B cell (primary cell): Measurements from ENCODE around the gene TSGA10. TPM values are rescaled to one million over a fixed set of nuclear protein-coding genes. Genes with fewer than 3 reads are reported as not detected.

Experiments used
- ATAC-seq: fragments of 200-7000 bp; cut with Tn5 transposase; one replicate; pipeline ENCODE4 v1.10.0; 2021; ENCODE audit warnings: low read depth, mild to moderate bottlenecking, moderate number of reproducible peaks, moderate library complexity
- CTCF ChIA-PET: fragments of 350-600 bp; sonication (Branson Sonifier 250); formaldehyde crosslinking; loops from one replicate; lab custom pipeline; 2021; ENCODE audit warnings: antibody characterized with exemption, inconsistent platforms; lab: Charles Lee
- POLR2A ChIA-PET: fragments of 350-600 bp; sonication (Branson Sonifier 250); formaldehyde crosslinking; loops from one replicate; lab custom pipeline; 2021; ENCODE audit warnings: antibody characterized with exemption; lab: Charles Lee
- DNase-seq: peaks from one replicate; pipeline ENCODE4 v3.0.0; 2013
- H2AFZ ChIP-seq: 2 replicates; pipeline ENCODE4 v1.6.1; 2012; ENCODE audit warnings: mild to moderate bottlenecking, low read depth, low read length; ENCODE audit not compliant: insufficient read depth, poor library complexity, severe bottlenecking
- H3K27ac ChIP-seq, 2 donors: 1 replicate in 1 of 2; 2 replicates in 1 of 2; pipeline ENCODE4 v1.5.1; 2012 to 2013; ENCODE audit warnings: low read length in 2 of 2, mild to moderate bottlenecking in 2 of 2, moderate library complexity in 1 of 2
- H3K27me3 ChIP-seq, 4 experiments: fragments of 200-600 bp in 1 of 4; sonication (generic) in 1 of 4; replicated peaks in 1 of 4; 1 replicate in 2 of 4; 2 replicates in 2 of 4; pipeline versions ENCODE4 v1.6.1 to v1.7.0; 2013 to 2016; ENCODE audit warnings: low read length in 3 of 4, mild to moderate bottlenecking in 2 of 4, mixed read lengths in 1 of 4, moderate library complexity in 1 of 4; ENCODE audit not compliant: insufficient read depth in 4 of 4, control insufficient read depth in 3 of 4; ENCODE audit errors: control extremely low read depth in 1 of 4
- H3K36me3 ChIP-seq, 2 experiments: replicated peaks in 1 of 2; 1 replicate in 1 of 2; 2 replicates in 1 of 2; pipeline versions ENCODE4 v1.6.1 to v1.7.1; 2013; ENCODE audit warnings: low read length in 1 of 2; ENCODE audit not compliant: insufficient read depth in 2 of 2, control insufficient read depth in 1 of 2; ENCODE audit errors: control extremely low read depth in 1 of 2, extremely low read depth in 1 of 2
- H3K4me1 ChIP-seq, 2 donors: fragments of 200-600 bp in 1 of 2; sonication (generic) in 1 of 2; 1 replicate in 1 of 2; 2 replicates in 1 of 2; pipeline versions ENCODE4 v1.5.1 to v1.6.1; 2013 to 2017; ENCODE audit warnings: low read length in 2 of 2; ENCODE audit not compliant: control insufficient read depth in 2 of 2, insufficient read depth in 2 of 2
- H3K4me2 ChIP-seq: replicated peaks from 2 replicates; pipeline ENCODE3; 2012; ENCODE audit warnings: mild to moderate bottlenecking, low read depth, low read length; ENCODE audit not compliant: poor library complexity, severe bottlenecking
- H3K4me3 ChIP-seq, 5 experiments: fragments of 200-600 bp in 1 of 5; sonication (generic) in 1 of 5; 1 replicate in 3 of 5; 2 replicates in 2 of 5; pipeline versions ENCODE4 v1.5.1 to v1.7.0; 2011 to 2016; ENCODE audit warnings: low read length in 4 of 5, mild to moderate bottlenecking in 4 of 5, low read depth in 2 of 5, control low read depth in 1 of 5, moderate library complexity in 1 of 5; ENCODE audit not compliant: insufficient read depth in 1 of 5; ENCODE audit errors: control extremely low read depth in 1 of 5, extremely low read depth in 1 of 5
- H3K79me2 ChIP-seq: fragments of 200-600 bp; sonication (generic); one replicate; pipeline ENCODE4 v1.6.0; 2016; ENCODE audit warnings: low read length; ENCODE audit not compliant: control insufficient read depth, insufficient read depth
- H3K9ac ChIP-seq: fragments of 200-600 bp; sonication (generic); 2 replicates; pipeline ENCODE4 v1.6.1; 2017; ENCODE audit warnings: mild to moderate bottlenecking, low read length, moderate library complexity
- H3K9me3 ChIP-seq, 3 donors: one replicate each; pipeline versions ENCODE4 v1.6.1 to v1.7.1; 2013; ENCODE audit warnings: low read length in 2 of 3; ENCODE audit not compliant: control insufficient read depth in 2 of 3, insufficient read depth in 1 of 3; ENCODE audit errors: control extremely low read depth in 1 of 3
- H4K20me1 ChIP-seq: 2 replicates; pipeline ENCODE4 v1.6.0; 2012; ENCODE audit warnings: mild to moderate bottlenecking, low read length; ENCODE audit not compliant: insufficient read depth, control insufficient read depth, poor library complexity, severe bottlenecking
- H3K27ac Mint-ChIP-seq: one replicate; pipeline ENCODE4 v1.8.0; 2021; ENCODE audit warnings: mixed read lengths
- H3K27me3 Mint-ChIP-seq: one replicate; pipeline ENCODE4 v1.8.0; 2021; ENCODE audit warnings: mixed read lengths
- H3K4me1 Mint-ChIP-seq: one replicate; pipeline ENCODE4 v1.8.0; 2021; ENCODE audit warnings: mixed read lengths
- H3K4me3 Mint-ChIP-seq: one replicate; pipeline ENCODE4 v1.8.0; 2021; ENCODE audit warnings: mixed read lengths
- H3K9me3 Mint-ChIP-seq: one replicate; pipeline ENCODE4 v1.8.0; 2022; ENCODE audit warnings: mixed read lengths; ENCODE audit not compliant: insufficient read depth
- EZH2 ChIP-seq: IDR thresholded peaks from 2 replicates; pipeline ENCODE4 v1.6.1; 2012; ENCODE audit warnings: borderline replicate concordance, low read depth, mild to moderate bottlenecking, moderate library complexity, low read length; ENCODE audit not compliant: insufficient read depth, poor library complexity, severe bottlenecking
- WGBS: methylation state at CpG from one replicate; pipeline ENCODE4 v1.1.5; 2013; ENCODE audit warnings: missing lambda C conversion rate; ENCODE audit not compliant: insufficient coverage; 5-methylcytosine and 5-hydroxymethylcytosine counted together
- intact Hi-C: fragments of 100-400 bp; cut with micrococcal nuclease; formaldehyde crosslinking; loops from one replicate; pipeline ENCODE4 v1.10.0; 2022
- polyA plus RNA-seq: library from polyadenylated mRNA; depleted of rRNA; stranded (reverse); fragments of >200 nt; gene quantifications from 2 replicates; pipeline ENCODE4 v1.2.3, GENCODE V29; 2012
- total RNA-seq, 2 donors: library from RNA; stranded (reverse); fragments of 120-200 nt in 1 of 2; gene quantifications; 1 replicate in 1 of 2; 2 replicates in 1 of 2; pipeline versions ENCODE4 v1.2.3 to v1.2.4, GENCODE V29; 2013 to 2022
- TF ChIP-seq, protein P1 (sequence below): fragments of 200-600 bp; IDR thresholded peaks from one replicate; pipeline ENCODE4 v1.8.0; 2022; ENCODE audit warnings: antibody characterized with exemption, mild to moderate bottlenecking

The TSGA10 gene
- total and polyA plus RNA-seq, 2 donors (not counting 1 experiment from before 2014, with no cell fraction given) = 4.6 to 39.6 TPM

GRCh38 chr2:99101697-99102096, 53.0 kb downstream of the TSGA10 start:
- TF ChIP-seq, protein P1, sequence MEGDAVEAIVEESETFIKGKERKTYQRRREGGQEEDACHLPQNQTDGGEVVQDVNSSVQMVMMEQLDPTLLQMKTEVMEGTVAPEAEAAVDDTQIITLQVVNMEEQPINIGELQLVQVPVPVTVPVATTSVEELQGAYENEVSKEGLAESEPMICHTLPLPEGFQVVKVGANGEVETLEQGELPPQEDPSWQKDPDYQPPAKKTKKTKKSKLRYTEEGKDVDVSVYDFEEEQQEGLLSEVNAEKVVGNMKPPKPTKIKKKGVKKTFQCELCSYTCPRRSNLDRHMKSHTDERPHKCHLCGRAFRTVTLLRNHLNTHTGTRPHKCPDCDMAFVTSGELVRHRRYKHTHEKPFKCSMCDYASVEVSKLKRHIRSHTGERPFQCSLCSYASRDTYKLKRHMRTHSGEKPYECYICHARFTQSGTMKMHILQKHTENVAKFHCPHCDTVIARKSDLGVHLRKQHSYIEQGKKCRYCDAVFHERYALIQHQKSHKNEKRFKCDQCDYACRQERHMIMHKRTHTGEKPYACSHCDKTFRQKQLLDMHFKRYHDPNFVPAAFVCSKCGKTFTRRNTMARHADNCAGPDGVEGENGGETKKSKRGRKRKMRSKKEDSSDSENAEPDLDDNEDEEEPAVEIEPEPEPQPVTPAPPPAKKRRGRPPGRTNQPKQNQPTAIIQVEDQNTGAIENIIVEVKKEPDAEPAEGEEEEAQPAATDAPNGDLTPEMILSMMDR = no peak
- no peak for TF ChIP-seq EZH2
- no peak overlapping the region for H3K27ac Mint-ChIP-seq
- H3K27me3 Mint-ChIP-seq = no peaks in the 10 kb centered on the region

GRCh38 chr2:99096728-99097127, 58.0 kb downstream of the TSGA10 start:
- peaks cover 0 to 4% (median 0%) of the 10 kb centered on the region in 3 donors for H3K9me3 ChIP-seq
- H3K36me3 ChIP-seq = no peaks in the 10 kb centered on the region
- H3K27me3 ChIP-seq = no peaks in the 10 kb centered on the region
- no peak overlapping the region for H2AFZ ChIP-seq
- Mint-ChIP-seq H3K4me1 (no peaks in the 10 kb centered on the region), H3K4me3 (no peak overlapping the region), H3K27ac (no peak overlapping the region), H3K9me3 (no peaks in the 10 kb centered on the region), H3K27me3 (no peaks in the 10 kb centered on the region)
- CTCF ChIA-PET = no interaction called here
- H3K4me2 ChIP-seq = no peak overlapping the region
- H3K4me1 ChIP-seq = no peaks in the 10 kb centered on the region
- intact Hi-C loops = no loop called here
- no peak overlapping the region for H3K27ac ChIP-seq
- no CpG with 5 or more reads among the region's 1 CpG for WGBS
- H3K9ac ChIP-seq = no peak overlapping the region
- TF ChIP-seq, protein P1 = no peak
- no peak for TF ChIP-seq EZH2
- POLR2A ChIA-PET = no interaction called here
- DNase-seq (no peak), ATAC-seq (no peak)
- H3K4me3 ChIP-seq = no peak overlapping the region
- no peaks in the 10 kb centered on the region for H3K79me2 ChIP-seq
- H4K20me1 ChIP-seq = no peaks in the 10 kb centered on the region

More at GRCh38 chr2:99101697-99102096, 53.0 kb downstream of the TSGA10 start:
- no peak overlapping the region for H3K9ac ChIP-seq
- H3K79me2 ChIP-seq = no peaks in the 10 kb centered on the region
- no peaks in the 10 kb centered on the region for H3K36me3 ChIP-seq
- intact Hi-C loops = no loop called here
- Mint-ChIP-seq H3K4me3 (no peak overlapping the region), H3K9me3 (no peaks in the 10 kb centered on the region), H3K4me1 (no peaks in the 10 kb centered on the region)
- no peaks in the 10 kb centered on the region for H3K9me3 ChIP-seq
- WGBS = no CpG with 5 or more reads among the region's 3 CpGs
- CTCF ChIA-PET = no interaction called here
- no peak overlapping the region for H3K4me3 ChIP-seq
- H3K27me3 ChIP-seq = no peaks in the 10 kb centered on the region
- POLR2A ChIA-PET = no interaction called here
- no peak for DNase-seq
- no peaks in the 10 kb centered on the region for H4K20me1 ChIP-seq
- no peak overlapping the region for H3K27ac ChIP-seq
- no peak for ATAC-seq
- H3K4me2 ChIP-seq = no peak overlapping the region
- H2AFZ ChIP-seq = no peak overlapping the region
- H3K4me1 ChIP-seq = no peaks in the 10 kb centered on the region
